GM19035 (cell line): Measurements from ENCODE around the gene TMEM200C.
"Not testable (repeated sequence)": the region's sequence is repeated elsewhere in the genome, so short reads cannot be mapped to it uniquely, and the experiment has no call there.

ENCODE experiments used
- ATAC-seq: cut with Tn5 transposase; IDR thresholded peaks from one replicate; pipeline ENCODE4 v1.9.1; 2021; ENCODE audit not compliant: unreplicated experiment

Gene TMEM200C

DNA sequence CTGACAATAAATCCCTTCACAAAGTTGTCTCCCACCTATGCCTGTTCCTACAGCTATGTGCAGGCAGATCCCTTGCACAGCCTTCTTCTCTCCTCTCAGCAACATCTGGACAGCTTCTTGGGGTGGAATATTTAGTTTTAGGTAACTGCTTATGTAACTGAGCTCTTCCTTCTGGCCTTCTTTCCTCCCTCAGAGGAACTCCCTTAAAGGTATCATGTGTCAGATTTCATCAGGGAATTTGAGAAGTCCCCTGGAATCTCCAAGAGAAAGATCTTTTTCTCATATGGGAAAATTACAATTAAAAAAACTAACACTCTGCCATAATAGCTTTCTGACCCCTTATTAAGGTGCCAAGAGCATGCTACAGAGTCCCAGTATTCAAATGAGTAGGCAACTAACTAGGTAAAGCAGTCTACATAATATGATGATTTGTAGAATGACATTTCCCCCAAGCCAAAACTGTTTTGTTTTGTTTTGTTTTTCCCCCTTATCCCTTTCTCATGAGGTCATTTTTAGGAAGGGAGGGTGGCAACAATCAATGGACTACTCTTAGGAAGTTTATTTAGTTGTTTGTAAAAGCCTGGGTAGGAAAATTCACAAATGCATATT is 2.4 kb downstream of the TMEM200C start:
- no peak for ATAC-seq

DNA sequence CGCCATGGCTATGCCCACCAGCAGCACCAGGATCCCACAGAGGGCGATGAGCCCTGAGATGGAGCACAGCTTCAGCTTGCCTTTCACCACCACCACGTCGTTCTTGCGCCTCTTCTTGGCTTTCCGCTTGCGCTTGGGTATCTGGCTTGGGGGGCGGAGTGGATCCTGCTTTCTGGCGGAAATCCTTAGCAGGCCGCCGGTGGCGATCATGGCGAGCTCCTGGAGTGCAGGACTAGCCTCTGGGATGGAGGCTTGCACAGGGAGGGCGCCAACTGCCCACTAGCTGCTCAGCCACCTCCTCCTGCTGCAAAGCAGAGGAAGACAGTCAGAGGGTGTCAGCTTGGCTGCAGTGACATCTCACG is 3.5 kb downstream of the TMEM200C start:
- no peak for ATAC-seq

DNA sequence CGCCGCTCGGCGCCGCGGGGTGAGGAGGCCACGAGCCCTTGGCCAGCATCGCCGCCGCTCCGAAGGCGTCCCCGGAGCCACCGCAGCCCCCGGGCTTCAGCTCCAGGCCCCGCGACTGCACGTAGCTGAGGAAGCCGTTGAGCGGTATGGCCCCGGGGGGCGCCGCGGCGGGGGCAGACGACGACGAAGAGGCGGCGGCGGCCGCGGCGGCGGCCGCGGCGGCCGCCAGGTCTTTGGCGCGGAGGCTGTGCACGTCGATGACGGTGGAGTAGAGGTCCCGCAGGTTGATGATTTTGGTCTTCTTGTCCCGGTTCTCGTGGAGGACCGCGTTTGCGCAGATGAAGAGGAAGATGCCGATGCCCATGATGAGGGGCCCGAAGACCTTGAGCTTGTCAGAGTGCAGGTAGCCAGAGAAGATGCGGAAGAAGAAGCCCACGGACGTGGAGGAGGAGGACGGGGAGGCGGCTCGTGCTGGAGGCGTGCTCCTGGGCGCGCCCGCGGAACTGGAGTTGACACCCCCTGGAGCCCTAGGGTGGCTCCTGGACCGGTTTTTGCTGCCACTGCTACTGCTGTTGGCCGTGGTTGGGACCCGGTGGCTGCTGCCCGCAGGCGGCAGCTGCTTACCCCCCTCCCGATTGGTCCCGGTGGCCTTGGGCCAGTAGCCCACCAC is 4.0 kb downstream of the TMEM200C start:
- no peak for ATAC-seq

DNA sequence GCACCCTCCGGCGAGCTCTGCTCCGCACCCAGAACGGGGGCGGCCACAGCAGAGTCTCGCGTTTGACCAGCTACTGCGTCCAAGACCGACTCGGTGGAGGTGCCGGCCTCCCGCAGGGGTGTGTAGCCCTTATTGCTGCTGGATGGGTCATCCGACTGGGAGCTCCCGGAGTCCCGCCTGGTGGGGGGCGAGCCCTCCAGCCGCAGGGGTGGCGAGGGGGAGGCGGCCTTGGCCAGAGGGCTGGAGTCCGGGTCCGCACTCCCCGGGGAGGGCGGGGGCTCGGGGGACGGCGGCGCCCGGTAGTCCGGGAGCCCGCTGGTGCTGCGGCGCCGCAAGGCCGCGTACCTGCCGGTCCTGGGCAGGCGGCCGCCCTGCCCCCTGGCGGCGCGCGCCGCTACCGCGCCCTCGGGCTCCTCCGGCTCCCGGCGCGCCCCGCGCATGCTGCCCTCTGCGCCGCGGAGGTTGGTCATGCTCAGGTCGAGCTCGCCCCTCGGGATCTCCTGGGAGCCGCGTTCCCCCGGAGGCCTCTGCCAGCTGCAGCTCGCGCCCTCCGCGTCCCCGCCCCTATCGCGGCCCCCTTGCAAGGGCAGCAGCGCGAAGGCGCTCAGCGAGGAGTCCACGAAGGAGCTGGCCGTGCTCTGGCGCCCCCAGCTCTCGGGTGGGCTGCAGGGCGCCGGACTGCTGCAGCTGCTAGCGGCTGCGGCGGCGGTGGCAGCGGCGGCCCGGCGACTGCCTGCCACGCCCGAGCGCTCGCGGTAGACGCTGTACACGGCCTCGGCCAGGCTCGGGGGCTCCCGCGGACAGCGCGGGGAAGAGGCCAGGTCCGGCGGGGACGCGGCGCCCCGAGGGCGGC is 4.8 kb downstream of the TMEM200C start:
- ATAC-seq, result peak; percentile 82

DNA sequence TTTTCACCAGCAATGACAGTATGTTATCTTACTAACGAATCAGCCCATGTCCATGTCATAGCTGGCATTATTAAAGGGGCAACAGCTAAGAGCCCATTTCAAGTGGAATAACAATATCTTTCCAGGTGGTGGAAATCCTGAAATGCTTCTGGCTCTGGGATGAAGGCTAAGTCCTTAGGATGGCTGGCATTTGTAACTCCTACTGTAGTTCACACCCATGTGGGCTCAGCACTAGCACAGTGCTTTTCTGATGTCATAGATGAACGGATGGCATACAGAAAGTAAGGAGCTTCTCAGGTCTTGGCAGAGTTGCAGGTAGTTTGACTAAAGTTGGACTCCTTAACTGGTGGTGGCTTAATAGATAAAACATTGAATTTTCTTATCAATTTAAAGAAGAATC is 10.0 kb downstream of the TMEM200C start:
- no peak for ATAC-seq

DNA sequence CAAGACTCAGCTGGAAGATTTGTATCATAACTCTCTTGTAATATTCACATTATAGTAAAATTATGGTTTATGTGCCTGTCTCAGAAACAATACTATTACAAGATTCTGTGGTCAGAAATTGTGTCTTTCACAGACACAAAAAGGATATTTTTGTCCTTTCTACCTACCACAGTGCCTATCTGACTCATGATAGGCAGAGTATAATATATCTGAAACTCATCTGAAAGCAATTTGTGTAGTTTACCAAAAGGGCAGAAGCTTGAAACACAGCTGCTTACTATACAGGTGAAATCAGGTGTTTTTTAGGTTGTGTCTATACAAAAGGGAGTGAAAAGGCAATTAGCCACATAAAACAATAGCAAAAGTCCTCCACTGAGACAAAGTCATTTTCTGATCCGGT is 10.9 kb downstream of the TMEM200C start:
- ATAC-seq, result no peak

DNA sequence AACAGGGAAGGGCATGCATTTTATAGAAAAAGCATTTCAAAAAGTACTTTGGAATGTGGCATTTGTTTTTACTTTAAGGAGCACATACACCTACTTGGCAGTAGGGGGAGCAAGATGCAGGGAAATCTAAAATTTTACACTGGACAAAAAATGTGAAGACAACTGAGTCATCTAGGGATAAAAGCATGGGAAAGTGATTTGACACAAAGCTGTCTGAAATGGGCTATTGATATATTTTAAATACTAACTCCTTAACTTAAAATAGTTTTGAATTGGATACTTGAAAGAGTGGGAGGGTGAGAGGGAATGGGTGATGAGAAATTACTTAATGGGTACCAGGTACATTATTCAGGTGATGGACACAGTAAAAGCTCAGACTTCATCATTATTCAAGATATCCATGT is 15.8 kb downstream of the TMEM200C start:
- no peak for ATAC-seq

DNA sequence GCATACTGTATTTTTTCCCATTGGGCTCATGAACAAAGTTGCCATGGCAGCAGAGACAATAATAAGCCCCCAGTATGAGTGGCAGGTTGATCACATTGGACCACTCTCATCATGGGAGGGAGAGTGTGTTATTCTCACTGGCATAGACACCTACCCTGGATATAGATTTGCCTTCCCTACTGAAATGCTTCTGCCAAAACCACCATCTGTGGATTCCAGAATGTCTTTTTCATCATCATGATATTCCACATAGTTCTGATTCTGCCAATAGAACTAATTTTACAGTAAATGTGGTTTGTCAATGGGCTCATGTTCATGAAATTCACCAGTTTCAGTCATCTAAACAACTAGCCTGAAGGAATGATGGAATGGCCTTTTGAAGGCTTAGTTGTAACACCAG is 18.4 kb downstream of the TMEM200C start:
- ATAC-seq, result no peak

DNA sequence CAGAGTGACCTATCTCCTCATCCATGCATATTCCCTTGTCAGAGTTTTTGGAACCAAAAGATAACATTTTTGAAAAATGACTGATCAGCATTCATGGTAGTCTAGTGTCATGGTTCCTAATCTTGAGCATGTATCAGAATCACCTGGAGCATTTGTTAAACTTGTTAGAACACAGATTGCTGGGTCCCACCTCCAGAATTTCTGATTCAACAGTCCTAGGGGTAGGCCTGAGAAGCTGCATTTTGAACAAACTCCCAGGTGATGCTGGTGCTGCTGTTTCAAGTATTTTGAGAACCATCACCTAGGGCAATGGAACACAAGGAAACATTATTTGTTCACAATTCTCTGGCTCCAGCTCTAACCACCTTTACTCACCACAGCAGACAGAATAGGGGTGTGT is 21.0 kb downstream of the TMEM200C start:
- no peak for ATAC-seq

DNA sequence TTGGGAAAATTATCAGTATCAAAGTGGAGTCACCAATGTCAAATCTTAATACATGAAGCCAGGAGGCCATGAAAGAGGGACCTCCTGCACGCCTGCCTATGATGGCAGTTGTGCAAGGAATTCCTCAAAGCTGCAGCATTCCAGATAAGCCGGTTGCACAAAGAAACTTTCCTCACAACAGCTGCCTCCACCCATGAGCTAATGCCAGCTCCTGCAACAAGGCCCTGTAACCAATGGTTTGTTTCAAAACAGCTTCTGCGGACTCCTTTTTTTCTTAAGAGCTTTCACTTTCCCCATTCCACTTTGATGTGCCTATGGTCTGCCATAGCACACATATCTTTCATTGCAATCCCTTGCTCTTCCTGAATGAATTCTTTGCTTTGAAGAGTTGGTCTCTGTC is 22.4 kb downstream of the TMEM200C start:
- no peak for ATAC-seq

DNA sequence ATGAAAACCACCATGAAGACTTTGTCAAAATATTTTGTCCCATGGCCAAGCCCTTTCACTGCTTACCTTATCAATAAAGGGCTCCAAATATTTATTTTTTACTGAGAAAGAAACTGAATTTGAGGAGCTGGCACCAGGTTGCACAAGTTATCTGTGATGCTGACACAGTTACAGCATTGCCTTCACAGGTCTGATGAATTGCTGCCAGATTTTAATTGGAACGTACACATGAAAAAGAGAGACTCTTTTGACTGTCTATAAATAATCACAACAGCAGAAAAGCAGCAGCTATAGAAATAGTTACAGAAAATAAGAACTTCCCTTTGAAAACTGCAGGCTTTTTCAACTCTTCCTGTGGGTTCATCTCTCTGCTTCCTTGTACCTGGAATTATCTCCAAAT is 23.9 kb downstream of the TMEM200C start:
- ATAC-seq, result no peak

DNA sequence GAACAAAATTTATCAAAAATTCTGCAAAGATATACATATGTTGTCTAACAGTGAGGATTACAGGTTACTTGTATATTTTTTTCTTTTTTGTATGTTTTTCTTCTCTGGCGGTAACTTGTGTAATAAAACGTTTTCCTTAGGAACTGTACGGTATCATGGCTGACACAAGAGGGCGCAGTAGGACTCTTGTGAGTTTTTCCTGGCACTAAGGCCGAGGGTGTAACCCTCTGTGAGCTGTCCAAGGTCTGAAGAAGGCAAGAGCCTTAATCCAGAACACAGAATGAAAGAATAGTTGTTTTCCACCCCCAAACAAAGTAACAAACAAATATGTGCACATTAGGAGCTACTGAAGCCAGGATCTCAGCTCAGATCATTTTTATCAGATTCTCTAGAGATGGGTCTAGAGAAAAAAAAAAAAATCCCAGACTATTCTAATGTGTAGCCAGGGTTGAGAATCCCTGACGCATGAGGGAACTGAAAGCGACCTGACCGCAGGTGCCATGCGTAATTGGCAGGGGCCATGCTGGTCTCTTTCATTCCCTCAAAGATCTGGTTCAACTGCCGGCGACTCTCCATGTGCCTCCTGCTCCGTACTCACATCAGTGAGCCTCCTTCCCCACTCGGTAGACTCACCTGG is 27.0 kb downstream of the TMEM200C start:
- ATAC-seq, result peak; percentile 86

DNA sequence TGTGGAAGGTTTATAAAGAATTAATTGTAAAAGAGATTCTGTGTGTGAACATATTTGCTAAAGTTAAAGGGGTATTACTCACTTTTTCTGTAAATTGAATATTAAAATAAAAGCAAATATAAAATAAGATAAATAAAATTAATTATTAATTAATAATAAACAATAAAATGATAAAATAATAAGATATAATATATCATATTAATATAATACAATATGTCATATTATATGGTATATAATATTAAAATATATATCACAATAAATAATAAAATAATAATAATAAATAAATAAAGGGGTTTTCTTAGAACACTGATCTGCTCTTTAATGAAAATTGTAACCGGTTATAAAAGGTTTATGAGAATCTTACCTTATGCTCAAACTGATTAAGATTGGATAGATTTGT is 29.8 kb downstream of the TMEM200C start:
- ATAC-seq, result no peak

DNA sequence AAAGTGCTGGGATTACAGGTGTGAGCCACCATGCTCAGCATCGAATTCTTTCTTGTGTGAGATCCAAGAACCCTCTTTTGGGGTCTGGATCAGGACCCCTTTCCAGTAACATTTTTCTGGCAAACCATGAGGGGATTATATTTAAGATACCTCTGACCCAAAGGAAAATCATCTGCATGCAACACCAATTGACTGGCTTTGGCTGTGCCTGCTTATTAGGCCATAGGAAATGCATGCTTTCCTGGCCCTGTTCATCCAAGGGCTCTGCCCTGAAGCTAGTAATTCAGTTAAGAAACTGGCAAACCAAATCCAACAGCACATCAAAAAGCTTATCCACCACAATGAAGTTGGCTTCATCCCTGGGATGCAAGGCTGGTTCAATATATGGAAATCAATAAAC is 33.2 kb downstream of the TMEM200C start:
- ATAC-seq, result not testable (repeated sequence)

DNA sequence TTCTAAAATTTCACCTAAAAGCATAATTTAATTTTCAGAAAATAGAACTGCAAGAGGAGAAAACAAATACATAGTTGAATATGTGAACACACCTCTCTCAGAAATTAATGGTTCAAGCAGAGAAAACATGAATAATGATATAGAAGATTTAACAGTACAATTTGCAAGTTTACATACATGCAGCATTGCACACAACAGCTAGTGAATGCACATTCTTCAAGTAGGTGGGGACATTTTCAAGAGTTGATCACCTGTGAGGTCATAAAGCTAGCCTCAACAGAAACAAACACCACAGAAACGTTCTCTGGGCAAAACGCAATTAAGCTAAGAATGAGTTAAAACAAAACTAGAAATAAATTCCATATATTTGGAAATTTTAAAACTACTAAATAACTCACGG is 38.1 kb downstream of the TMEM200C start:
- no peak for ATAC-seq

DNA sequence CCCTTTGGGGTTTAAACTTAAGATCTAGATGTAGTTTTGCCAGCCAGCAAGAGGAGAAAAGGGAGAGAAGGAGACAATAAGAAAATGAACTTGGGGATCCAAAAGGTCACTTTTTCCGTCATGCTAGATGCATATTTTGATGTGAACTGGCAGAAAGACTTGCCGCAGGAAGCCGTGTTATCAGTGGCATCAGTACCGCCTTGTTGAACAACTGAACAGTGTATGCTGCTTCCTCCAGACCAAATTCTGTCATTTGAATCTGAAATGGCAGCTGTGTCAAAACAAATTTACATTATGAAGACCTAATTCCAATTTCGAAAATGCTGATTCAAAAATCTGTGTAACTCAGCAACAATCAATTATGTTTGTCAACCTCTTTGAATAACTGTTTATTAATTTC is 42.1 kb downstream of the TMEM200C start:
- no peak for ATAC-seq

DNA sequence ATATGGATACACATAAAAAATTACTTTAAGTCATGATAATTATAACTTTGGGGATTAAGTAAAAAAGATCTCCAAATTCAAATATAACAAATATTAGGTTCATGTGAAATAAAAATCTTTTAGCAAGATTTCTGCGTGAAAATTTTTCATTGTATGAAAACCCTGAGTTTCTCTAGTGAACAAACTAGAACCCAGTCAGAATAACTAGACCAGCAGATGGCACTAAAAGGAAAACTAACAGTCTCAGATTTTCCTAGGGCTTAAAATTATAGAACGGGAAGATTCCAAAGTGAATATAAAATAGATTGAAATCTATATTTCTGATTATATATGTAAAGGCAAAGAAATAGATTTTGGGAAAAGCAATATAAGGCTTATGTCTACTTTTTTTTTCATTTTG is 43.3 kb downstream of the TMEM200C start:
- no peak for ATAC-seq

DNA sequence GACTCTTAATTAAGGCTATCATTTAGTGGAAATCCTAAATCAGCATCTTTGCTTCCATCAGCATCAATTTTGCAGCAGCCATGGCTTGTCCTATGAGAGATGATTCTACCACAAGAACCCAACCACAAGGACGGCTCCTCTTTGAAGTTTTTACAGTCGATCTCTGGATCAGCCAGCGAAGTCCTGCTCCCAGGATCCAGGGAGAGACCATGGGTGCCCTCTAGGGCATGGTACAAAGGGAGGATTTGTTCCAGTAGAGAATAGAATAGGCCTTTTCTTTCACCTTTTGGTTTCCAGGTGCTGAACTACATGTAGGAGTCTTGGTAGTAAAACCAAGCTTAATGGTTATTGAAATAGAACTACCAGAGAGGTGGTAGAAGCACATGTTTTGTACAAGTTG is 52.7 kb downstream of the TMEM200C start:
- ATAC-seq, result no peak

DNA sequence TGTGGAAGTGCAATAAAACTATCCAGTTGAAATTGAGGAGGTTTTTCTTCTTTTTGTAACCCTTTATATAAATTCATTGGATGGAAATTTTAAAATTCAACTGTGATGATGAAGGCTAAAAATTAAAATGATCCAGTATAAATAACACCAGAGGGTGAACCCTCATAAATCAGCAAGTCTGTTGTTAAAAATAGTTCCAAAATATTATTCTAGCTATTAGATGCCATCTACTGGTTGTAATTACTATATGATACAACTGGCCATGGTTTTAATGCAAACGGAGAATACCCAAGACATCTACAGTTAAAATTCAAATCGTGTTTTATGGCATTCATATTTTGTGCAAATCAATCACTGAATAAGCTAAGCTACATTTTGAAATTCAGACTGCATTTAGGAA is 53.8 kb downstream of the TMEM200C start:
- no peak for ATAC-seq

DNA sequence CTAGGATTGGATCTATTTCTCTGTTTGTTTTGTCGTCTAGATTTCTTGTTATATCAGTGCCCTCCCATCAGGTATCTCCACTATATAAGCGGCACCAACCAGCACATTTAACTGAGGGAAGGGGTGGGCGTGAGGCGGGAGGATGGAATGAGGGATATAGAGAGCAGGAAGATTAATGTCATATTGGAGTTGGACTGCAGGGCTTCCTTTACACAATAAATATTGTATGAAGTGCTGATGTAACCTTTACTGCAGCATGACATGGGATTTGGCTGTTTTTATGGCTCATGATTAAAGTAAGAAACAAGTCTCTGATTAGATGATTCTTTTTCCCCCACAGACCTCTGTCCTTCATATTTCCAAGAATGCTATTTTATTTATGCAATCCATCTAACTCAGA is 54.8 kb downstream of the TMEM200C start:
- no peak for ATAC-seq

DNA sequence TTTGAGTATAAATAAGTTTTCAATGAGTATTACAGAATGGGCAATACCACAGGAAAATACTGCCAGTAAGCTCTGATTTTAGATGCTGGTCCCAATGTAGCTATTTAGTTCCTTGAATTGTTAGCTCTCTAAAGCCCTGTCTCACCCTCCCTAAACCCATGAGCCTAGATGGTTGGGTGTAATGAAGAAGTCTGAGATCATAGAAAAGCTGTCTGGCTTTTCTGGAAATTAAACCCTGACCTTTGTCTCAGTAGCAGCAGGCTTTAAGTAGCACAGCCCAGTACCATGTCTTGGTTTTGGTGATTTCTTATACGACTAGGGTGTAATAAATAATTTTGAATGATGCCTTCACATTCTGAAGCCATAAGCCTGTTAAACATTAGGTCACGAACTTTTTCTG is 55.3 kb downstream of the TMEM200C start:
- no peak for ATAC-seq

DNA sequence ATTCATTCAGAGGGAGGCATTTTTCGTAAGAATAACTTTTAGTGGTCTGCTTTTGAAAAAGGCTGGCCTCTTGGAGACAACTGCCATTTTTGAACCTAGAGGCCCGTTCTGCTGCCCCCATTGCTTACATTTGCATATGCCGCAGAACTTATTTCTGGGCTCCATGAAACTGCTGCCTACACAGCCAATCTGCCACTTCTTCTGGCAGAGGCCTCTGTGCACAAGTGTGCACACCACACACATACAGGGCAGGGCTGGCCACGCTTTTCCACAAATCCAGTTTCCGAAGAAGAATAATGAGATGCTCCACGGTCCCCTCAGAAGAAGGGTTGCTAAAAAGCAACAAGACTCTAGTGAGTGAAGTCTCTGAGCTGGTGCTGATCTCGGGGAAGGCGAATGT is 56.2 kb downstream of the TMEM200C start:
- no peak for ATAC-seq
